Measurements from ENCODE around the gene USP8. TPM values are rescaled to one million over a fixed set of nuclear protein-coding genes. Genes with fewer than 3 reads are reported as not detected.
"Not testable (repeated sequence)": the region's sequence is repeated elsewhere in the genome, so short reads cannot be mapped to it uniquely, and the experiment has no call there.

The USP8 gene
- total RNA-seq (10 to 100 TPM; 76.6 to 81.7 TPM), polyA plus RNA-seq (ENCODE audit: insufficient read depth, low read depth, low replicate concordance) (25.0 TPM)
- long read RNA-seq, donor 1, partial matches to known transcripts, result 5 of 7 reads
- long read RNA-seq, donor 1, other reads (novel, unspliced or antisense), result 0 of 7 reads
- long read RNA-seq, donor 2, partial matches to known transcripts, result 0 of 2 reads
- long read RNA-seq, donor 2, other reads (novel, unspliced or antisense), result 0 of 2 reads

DNA sequence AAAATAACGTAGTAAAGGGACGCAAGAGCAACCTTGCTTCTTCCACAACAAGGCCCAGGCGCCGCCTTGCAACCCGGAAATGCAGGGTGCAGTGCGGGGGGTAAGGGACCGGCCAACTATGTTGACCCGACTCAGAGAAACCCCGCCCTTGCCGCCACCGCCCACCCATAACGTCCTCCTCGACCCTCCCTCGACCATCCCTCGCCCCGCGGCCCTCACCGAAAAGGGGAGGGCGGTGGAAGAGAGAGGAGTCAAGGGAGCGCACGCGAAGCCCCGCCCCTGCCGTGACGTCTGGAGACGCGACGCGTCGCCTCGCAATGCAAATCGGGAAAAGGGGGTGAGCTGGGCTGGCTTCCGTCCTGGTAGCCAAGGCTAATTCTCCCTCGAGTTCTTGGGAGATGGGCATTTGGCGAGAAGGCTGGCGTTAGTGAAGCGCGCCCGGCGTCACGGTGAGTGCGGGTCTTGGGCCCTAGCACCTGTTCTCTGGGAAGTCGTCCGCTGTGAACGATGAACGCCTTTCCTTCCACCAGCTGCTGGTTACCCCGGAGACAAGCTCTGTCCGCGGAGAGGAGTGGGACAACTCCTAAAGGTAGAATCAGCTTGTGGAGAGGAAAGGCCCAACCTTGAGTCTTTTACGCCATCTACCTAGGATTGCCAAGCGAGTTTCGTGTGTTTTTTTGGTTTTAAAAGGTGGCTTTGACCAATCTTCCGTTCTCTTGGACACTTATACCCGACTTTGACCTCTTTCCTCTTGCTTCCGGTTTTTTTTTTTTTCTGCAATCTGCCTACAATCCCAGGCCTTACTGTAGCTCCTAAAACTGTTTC, at the start of gene USP8:
TSS of gene USP8 (plus strand) at position 340 of the 825 bp plus-strand sequence. CDS start 14,669 bp downstream, outside the sequence.
- peaks cover 10% of the 10 kb centered on the region for H3K4me1 ChIP-seq
- WGBS, 2 donors, result 0% methylated on average over 35 to 47 of the region's 55 CpGs
- peak within 1 kb of the TSS; percentile 85 to 89 for H3K27ac ChIP-seq
- H3K36me3 ChIP-seq (ENCODE audit: low read depth, missing control alignments), result no peaks in the 10 kb centered on the region
- H3K9me3 ChIP-seq, result no peaks in the 10 kb centered on the region
- intact Hi-C loops (cut with DNase I; ENCODE audit: low total_unique reads), result no loop called here
- DNase-seq, result peak; percentile 97
- peak within 1 kb of the TSS; percentile 88 to 98 for H3K4me3 ChIP-seq
- H3K27me3 ChIP-seq, result no peaks in the 10 kb centered on the region
- TF ChIP-seq POLR2A (IDR thresholded peaks at IDR 0.05), result peak; percentile 44
- TF ChIP-seq, protein P1, sequence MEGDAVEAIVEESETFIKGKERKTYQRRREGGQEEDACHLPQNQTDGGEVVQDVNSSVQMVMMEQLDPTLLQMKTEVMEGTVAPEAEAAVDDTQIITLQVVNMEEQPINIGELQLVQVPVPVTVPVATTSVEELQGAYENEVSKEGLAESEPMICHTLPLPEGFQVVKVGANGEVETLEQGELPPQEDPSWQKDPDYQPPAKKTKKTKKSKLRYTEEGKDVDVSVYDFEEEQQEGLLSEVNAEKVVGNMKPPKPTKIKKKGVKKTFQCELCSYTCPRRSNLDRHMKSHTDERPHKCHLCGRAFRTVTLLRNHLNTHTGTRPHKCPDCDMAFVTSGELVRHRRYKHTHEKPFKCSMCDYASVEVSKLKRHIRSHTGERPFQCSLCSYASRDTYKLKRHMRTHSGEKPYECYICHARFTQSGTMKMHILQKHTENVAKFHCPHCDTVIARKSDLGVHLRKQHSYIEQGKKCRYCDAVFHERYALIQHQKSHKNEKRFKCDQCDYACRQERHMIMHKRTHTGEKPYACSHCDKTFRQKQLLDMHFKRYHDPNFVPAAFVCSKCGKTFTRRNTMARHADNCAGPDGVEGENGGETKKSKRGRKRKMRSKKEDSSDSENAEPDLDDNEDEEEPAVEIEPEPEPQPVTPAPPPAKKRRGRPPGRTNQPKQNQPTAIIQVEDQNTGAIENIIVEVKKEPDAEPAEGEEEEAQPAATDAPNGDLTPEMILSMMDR (IDR thresholded peaks at IDR 0.05), result no peak

DNA sequence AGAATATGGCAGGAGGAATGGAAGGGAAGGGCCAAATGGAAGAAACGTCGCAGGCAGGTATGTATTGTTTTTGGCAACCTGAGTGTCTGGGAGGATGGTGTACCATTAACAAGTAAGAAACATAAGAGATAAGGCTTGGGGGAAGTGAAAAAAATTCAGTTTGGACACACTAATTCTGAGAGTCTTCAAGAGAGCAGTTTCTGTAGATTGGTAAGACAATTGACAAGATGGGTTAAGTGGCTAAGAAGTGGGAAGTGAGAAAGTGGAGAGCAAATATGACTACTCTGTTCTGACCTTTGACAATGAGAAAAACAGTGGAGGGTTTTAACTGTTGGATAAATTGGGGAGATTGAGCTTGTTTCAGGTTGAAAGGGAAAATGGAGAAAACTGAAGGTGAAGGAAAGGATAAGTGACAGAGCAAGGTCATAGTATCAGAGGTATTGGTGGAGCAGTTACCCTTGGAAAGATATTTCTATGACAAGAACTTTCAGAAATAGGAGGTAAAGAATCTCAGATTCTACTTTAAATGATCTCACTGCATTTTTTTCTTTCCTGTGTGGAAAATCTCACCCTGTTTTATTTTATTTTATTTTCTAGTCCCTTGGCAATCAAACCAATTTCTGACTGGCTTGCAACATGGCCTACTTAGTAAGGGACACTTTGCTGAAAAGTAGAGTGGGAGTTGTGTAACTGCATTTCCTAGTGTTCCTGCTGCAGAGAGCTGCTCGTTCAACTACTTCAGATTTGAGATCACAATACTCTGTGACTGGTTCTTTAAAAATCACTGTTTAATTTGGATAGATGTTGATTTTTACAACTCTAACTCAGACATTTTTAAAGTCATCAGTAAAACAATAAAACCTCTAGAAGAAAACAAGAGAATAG, 46.1 kb upstream of the USP8 start:
- no peaks in the 10 kb centered on the region for H3K9me3 ChIP-seq
- TF ChIP-seq POLR2A (IDR thresholded peaks at IDR 0.05), result no peak
- TF ChIP-seq, protein P1 (IDR thresholded peaks at IDR 0.05), result no peak
- no peak for DNase-seq
- no peaks in the 10 kb centered on the region for H3K4me1 ChIP-seq
- no peak overlapping the region for H3K4me3 ChIP-seq
- intact Hi-C loops (cut with DNase I; ENCODE audit: low total_unique reads), result no loop called here
- 52 to 54% methylated on average over 3 of the region's 3 CpGs for WGBS, 2 donors
- H3K36me3 ChIP-seq (ENCODE audit: low read depth, missing control alignments), result no peaks in the 10 kb centered on the region
- H3K27ac ChIP-seq, result no peak overlapping the region
- H3K27me3 ChIP-seq, result no peaks in the 10 kb centered on the region

DNA sequence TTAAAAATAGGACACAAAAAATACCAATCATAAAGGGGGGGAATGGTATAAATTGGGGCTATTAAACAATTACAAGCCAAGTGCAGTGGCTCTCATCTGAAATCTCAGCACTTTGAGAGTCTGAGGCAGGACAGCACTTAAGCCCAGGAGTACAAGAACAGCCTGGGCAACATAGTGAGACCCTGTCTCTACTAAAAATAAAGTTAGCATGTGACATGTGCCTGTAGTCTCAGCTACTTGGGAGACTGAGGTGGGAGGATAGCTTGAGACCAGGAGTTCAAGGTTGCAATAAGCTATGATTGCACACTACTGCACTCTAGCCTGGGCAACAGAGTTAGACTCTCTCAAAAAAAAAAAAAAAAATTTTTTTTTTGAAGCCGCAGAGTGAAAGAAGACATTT, 45.4 kb upstream of the USP8 start:
- no peaks in the 10 kb centered on the region for H3K9me3 ChIP-seq
- TF ChIP-seq POLR2A (IDR thresholded peaks at IDR 0.05), result no peak
- TF ChIP-seq, protein P1 (IDR thresholded peaks at IDR 0.05), result no peak
- no peaks in the 10 kb centered on the region for H3K36me3 ChIP-seq (ENCODE audit: low read depth, missing control alignments)
- H3K27me3 ChIP-seq, result no peaks in the 10 kb centered on the region
- DNase-seq, result no peak
- intact Hi-C loops (cut with DNase I; ENCODE audit: low total_unique reads), result no loop called here
- 83 to 90% methylated on average over 1 of the region's 1 CpG for WGBS, 2 donors
- H3K4me3 ChIP-seq, result no peak overlapping the region
- no peak overlapping the region for H3K27ac ChIP-seq
- no peaks in the 10 kb centered on the region for H3K4me1 ChIP-seq

DNA sequence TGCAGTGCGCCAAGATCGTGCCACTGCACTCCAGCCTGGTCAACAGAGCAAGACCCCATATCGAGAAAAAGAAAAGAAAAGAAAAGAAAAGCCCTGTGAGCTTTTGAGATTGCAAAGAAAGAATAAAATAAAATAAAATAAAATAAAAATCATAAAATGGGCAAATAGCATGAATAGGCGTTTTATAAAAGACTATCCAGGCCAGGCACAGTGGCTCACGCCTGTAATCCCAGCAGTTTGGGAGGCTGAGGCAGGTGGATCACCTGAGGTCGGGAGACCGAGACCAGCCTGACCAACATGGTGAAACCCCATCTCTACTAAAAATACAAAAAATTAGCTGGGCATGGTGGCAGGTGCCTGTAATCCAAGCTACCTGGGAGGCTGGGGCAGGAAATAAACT, 44.8 kb upstream of the USP8 start:
- H3K4me3 ChIP-seq; DNase-seq; H3K4me1 ChIP-seq; H3K27ac ChIP-seq; H3K36me3 ChIP-seq (ENCODE audit: low read depth, missing control alignments); intact Hi-C loops (cut with DNase I; ENCODE audit: low total_unique reads); H3K27me3 ChIP-seq; H3K9me3 ChIP-seq: not testable (repeated sequence)
- 92 to 94% methylated on average over 7 of the region's 7 CpGs for WGBS, 2 donors

DNA sequence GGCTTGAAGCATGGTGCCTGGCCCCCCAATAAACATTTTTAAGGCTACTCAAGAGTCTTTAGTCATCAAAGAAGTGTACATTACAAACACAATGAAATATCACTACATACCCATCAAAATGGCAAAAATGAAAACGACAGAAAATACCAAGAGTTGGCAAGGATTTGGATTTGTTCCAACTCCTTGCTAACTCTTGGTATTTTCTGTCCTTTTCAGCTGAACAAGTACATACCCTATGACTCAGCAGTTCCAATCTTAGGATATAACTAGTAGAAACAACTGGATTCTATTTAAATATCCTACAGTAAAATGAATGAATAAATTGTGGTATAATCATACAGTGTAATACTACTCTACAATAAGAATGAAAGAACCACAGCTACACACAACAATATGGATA, 44.1 kb upstream of the USP8 start:
- intact Hi-C loops (cut with DNase I; ENCODE audit: low total_unique reads), result no loop called here
- no peak for DNase-seq
- Histone ChIP-seq H3K4me3 (no peak overlapping the region), H3K27ac (no peak overlapping the region), H3K9me3 (no peaks in the 10 kb centered on the region), H3K36me3 (ENCODE audit: low read depth, missing control alignments) (no peaks in the 10 kb centered on the region), H3K4me1 (no peaks in the 10 kb centered on the region), H3K27me3 (no peaks in the 10 kb centered on the region)
- TF ChIP-seq, protein P1 (IDR thresholded peaks at IDR 0.05), result no peak
- TF ChIP-seq POLR2A (IDR thresholded peaks at IDR 0.05), result no peak
- 39 to 46% methylated on average over 1 of the region's 1 CpG for WGBS, 2 donors
